ENCODE results near the gene APLF.

APLF gene

GRCh38 chr2:68467077-68467960, at the start of gene APLF, which contains the start of gene FBXO48:
TSS of gene APLF (plus strand) at chr2:68467585. CDS start at chr2:68467732, 147 bp downstream.
TSS of gene FBXO48 (minus strand) at chr2:68467294. CDS start at chr2:68465145, 2,149 bp downstream.
- peak; percentile 98 for DNase-seq

DNA sequence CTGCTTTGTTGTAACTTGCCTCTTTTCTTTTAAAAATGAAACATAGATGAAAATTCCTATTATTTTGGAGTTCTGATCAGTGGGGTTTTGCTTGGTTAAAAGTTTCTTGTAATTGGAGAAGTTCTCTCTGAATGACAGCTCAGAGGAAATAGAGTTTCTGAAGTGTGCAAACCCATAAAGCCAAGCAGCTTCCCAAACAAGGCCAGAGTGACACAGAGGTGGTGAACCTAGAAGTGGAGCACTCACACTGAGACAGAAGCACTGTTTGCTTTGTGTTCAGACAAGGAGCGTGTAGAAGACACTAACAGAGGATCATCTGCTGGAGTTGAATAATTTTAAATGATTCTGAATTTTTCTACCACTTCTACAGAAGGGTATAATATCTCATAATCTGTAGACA, 49.5 kb upstream of the APLF start:
- DNase-seq = no peak

DNA sequence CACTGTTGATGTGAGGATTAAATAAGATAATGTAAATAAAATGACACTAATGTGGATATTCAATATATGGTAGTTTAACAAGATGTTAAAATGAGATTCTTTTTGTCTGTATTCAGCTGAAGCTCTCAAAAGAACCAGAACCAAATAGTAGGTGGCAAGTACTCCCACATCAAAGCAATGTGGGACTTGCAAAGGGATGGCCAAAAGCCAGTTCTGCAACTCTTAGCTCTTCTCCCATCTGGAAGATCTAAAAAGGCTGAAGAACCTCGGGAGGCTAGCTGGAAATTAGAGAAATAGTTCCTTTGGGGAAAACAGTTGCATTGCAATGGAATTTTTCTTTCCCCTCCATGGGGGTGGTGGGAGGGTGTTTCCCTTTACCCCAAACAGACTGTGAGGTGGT, 49.0 kb upstream of the APLF start:
- DNase-seq = no peak

DNA sequence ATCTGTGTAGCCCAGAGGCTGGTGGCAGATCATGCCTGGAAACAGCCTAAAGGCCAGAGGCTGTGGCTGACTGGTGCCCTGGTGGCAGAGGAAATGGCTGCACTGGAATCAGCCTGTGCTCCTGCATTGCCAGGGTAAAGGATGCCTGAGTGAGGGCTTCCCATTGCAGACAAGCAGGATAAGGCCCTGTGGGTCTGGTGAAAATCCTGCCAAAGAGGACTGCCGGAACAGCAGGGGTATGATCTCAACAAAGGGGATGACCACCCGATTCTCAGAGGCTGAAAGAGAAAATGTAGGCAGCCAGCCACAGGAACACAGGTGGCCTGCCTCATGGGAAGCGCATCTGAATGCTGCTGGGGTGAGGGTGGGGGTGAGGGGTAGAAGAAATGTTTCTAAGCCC, 48.5 kb upstream of the APLF start:
- DNase-seq = no peak

GRCh38 chr2:68420254-68420910, 47.0 kb upstream of the APLF start:
- no peak for DNase-seq

GRCh38 chr2:68423966-68424650, 43.3 kb upstream of the APLF start:
- DNase-seq = no peak

DNA sequence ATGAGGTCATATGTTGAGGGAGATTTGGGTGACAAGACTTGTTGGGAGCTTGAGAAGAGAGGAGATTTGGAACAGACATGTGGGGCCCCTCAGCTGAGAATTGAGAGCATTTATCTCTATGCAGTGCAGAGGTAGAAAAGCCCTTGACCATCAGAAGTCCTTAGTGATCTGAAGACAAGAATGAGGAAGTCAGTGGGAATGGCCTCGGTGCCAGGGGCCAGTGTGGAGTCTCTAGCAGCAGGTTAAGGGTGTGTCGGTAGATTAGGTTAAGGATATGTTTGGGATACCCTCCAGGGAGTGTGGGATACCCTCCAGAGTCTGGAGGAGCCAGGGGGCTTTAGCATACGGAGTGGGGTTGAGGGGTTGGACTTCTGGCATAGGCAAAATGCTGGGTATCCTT, 41.9 kb upstream of the APLF start:
- no peak for DNase-seq

GRCh38 chr2:68426446-68426845, 40.9 kb upstream of the APLF start:
- DNase-seq = no peak

DNA sequence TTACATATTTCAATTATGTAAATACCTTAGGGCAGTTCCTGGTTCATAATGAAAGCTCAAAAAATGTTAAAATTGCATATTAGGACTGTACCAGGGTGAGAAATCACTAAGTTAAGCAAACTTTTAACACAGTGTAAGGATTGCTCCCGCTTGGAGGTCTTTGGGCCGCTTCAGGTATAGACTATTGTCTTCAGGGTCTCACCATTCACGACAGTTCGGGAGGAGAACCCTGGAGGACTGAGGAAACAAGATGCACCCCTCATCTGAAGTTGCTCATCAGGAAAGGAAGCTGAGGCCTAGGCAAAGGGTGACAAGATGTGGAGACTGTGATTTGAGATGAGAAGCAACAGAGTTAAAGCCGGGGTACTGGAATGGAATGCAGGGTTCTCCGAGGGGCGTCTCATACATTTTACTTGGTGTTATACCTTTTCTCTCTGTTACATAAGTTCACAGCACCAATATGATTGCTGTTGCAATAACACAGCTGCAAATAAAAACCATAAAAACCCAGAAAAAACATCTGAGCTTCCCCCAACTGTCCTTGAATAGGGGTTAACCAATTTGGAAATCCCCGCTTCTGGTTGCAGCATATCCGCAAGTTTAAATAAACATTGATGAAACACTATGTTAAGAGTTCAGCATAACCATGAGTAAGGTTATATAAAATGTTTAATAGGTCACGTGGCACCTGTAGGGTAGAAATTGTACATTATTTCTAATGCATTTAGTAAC, 40.4 kb upstream of the APLF start:
- no peak for DNase-seq

DNA sequence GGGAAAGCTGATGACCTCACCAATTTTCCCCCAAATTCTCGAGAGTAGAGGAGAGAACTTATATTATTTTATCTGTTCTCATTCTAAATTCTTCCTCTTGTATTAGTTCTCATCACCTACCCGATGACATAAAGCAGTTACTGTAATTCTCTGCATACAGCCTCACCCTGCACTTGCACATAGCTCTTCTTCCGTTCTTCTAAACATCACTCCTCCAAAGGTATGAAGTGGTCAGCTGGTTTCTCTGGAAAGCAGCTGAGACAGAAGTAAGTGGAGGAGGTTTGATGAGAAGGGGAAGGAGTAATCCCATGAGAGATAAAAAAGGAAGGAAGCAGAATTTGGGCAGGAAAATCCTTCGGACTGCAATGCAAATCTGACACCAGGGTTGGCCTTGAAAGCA, 39.3 kb upstream of the APLF start:
- DNase-seq = no peak

GRCh38 chr2:68428746-68429145, 38.6 kb upstream of the APLF start:
- DNase-seq = no peak

GRCh38 chr2:68429311-68429826, 38.0 kb upstream of the APLF start:
- no peak for DNase-seq

GRCh38 chr2:68431316-68431972, 35.9 kb upstream of the APLF start:
- no peak for DNase-seq

- DNase-seq = no peak
These were observed 34.4 kb upstream of the APLF start for GRCh38 chr2:68432696-68433658.

DNA sequence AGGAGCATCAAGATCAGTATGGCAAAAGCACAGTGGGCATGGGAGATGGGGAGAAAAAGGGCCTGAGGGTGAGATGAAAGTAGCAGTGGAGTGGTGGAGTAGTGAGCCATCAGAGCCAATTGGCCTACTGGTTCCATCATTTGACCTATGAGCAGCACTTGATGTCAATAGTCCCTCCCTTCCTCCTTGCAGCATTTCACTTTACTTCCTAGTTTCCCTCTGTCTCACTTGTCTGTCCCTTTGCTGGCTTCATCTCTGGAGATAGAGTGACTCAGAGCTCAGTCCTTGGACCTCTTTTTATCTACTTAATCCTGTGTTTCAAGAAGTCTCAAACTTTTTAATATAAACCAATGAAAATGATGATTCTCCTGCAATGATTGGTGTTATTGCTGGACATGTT, 32.4 kb upstream of the APLF start:
- no peak for DNase-seq

GRCh38 chr2:68435615-68436014, 31.8 kb upstream of the APLF start:
- no peak for DNase-seq

GRCh38 chr2:68436270-68436669, 31.1 kb upstream of the APLF start:
- DNase-seq = no peak

GRCh38 chr2:68438455-68439303, 28.7 kb upstream of the APLF start:
- no peak for DNase-seq

DNA sequence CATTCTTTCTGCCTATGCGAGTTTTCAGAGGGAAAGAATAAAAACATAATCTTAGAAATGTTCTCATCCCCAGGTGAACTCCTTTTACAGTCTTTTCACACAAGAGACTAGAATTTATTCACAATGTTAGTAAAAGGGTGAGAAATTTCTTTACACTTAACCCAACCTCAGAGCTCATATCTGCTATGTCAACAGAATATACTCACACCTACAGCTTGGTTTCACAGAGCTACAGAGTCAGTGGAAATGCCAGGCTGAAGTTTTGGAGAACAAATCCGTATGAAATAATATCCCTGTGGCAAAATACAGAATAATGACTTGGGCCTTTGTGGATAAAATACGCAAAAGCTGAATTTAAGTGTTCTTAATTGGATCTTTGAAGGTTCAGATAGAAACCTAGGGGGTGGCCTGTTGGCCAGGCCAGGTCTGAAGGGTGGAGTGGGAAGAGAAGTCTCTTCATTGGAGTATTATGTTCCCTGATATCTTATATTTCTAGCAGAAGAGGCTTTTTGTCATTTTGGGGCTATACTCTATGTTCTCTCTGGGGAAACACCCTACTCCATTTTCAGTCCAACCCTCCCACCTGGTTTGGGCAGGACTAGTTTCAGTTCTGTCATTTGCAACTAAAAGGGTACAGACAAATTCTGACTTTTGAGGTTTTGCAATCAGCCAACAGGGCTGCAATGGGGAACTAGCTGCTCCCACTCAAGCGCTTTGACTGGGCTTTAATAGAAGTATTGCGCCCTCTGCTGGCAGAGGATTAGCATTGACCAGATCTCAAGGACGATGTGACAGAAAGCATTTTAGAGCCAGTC, 26.0 kb upstream of the APLF start:
- DNase-seq = peak; percentile 54

All from DMS79 (cell line).